Ovary (tissue), 9 donors: ENCODE results near the gene KLHL2. TPM values are rescaled to one million over a fixed set of nuclear protein-coding genes. Genes with fewer than 3 reads are reported as not detected.

ENCODE experiments used
- DNase-seq, 5 donors: peaks; one replicate each; pipeline ENCODE4 v3.0.0-alpha.2; 2019 to 2020
- H3K27ac ChIP-seq, 2 donors: fragments of 200-600 bp; one replicate each; pipeline versions ENCODE4 v1.5.1 to v1.8.0; 2019 to 2022
- H3K27me3 ChIP-seq: fragments of 200-600 bp; one replicate; pipeline ENCODE4 v1.8.0; 2022
- H3K36me3 ChIP-seq: fragments of 200-600 bp; sonication (generic); one replicate; pipeline ENCODE4 v1.5.1; 2019
- H3K4me1 ChIP-seq: one replicate; pipeline ENCODE4 v1.8.1; 2013; ENCODE audit warnings: mild to moderate bottlenecking, moderate library complexity; ENCODE audit not compliant: insufficient read depth
- H3K4me3 ChIP-seq: fragments of 200-600 bp; sonication (generic); one replicate; pipeline ENCODE4 v1.5.1; 2017
- H3K9me3 ChIP-seq, 2 donors: fragments of 200-600 bp in 1 of 2; sonication (generic) in 1 of 2; one replicate each; pipeline versions ENCODE4 v1.5.1 to v1.8.1; 2013 to 2019; ENCODE audit warnings: mild to moderate bottlenecking in 1 of 2, moderate library complexity in 1 of 2
- CTCF ChIP-seq, 3 donors: fragments of 450-650 bp in 2 of 3; fragments of 200-600 bp in 1 of 3; IDR thresholded peaks; one replicate each; pipeline versions ENCODE4 v1.5.1 to v1.8.0; 2016 to 2022; ENCODE audit warnings: antibody characterized with exemption in 3 of 3, mild to moderate bottlenecking in 1 of 3
- EP300 ChIP-seq: sonication (generic); formaldehyde crosslinking; IDR thresholded peaks from one replicate; pipeline ENCODE4 v1.6.1; 2017; ENCODE audit warnings: antibody characterized with exemption
- POLR2A ChIP-seq: fragments of 450-650 bp; IDR thresholded peaks from one replicate; pipeline ENCODE4 v1.6.1; 2017; ENCODE audit warnings: antibody characterized with exemption, mild to moderate bottlenecking, moderate library complexity
- WGBS, 3 donors: extraction: QIAGEN DNeasy Blood & Tissue Kit in 1 of 3; methylation state at CpG; one replicate each; pipeline versions ENCODE4 v1.1.5 to v1.1.7; 2013 to 2017; 5-methylcytosine and 5-hydroxymethylcytosine counted together
- intact Hi-C, 4 donors: fragments of 100-400 bp; cut with DNase I; formaldehyde crosslinking; loops; one replicate each; pipeline versions ENCODE4 v1.11.0 to v1.15.1; 2022 to 2023
- polyA plus RNA-seq, 2 donors: library from polyadenylated mRNA; stranded (reverse); fragments of 200-250 nt in 1 of 2; fragments of 350-450 nt in 1 of 2; fragmentation: Illumina TruSeq in 1 of 2; extraction: RNeasy Lipid Tissue Mini Kit (QIAGEN cat#74804) in 1 of 2; gene quantifications; one replicate each; pipeline ENCODE4 v1.2.3, GENCODE V29; 2013 to 2014
- total RNA-seq, 7 donors: library from RNA; depleted of rRNA in 2 of 7; stranded (reverse); fragments of >200 nt in 2 of 7; fragmentation: NEBNext Ultra II Directional in 3 of 7; extraction: Animal tissue kit (Norgen Biotek cat#: 25700) in 3 of 7; gene quantifications; one replicate each; pipeline versions ENCODE4 v1.1.0 to v1.2.4, GENCODE V29; 2016 to 2023
- donor health status: DM: no; HTN: no; CAD: no; lungs with moderate emphysema.
- donor health status: DM: no; HTN: no; CAD: no.
- donor health status: Bipolar disorder and iron deficiency.
- donor health status: DM: yes; HTN: yes; CAD: no.
- donor health status: DM: no; HTN: no; CAD: no.
- donor health status: DM: yes; HTN: yes; CAD: no.

The KLHL2 gene
- total and polyA plus RNA-seq, 9 donors = 7.2 to 19.3 (median 11.4) TPM

- no peaks in the 10 kb centered on the region for H3K9me3 ChIP-seq
- TF ChIP-seq POLR2A (no peak), CTCF (IDR thresholded peaks at IDR 0.05) (no peak), EP300 (no peak)
- 0 to 6% (median 0%) methylated on average over 1 of the region's 1 CpG for WGBS, 3 donors
- no peak overlapping the region for H3K4me3 ChIP-seq
- H3K27ac ChIP-seq = no peak overlapping the region
- intact Hi-C loops = no loop called here
- H3K27me3 ChIP-seq = no peaks in the 10 kb centered on the region
- H3K36me3 ChIP-seq = no peaks in the 10 kb centered on the region
- no peak for DNase-seq
- H3K4me1 ChIP-seq = no peaks in the 10 kb centered on the region
These were observed 94.5 kb downstream of the KLHL2 start for GRCh38 chr4:165301833-165302232.

- Histone ChIP-seq H3K4me1 (no peaks in the 10 kb centered on the region), H3K9me3 (no peaks in the 10 kb centered on the region), H3K27me3 (no peaks in the 10 kb centered on the region), H3K27ac (no peak overlapping the region), H3K4me3 (no peak overlapping the region), H3K36me3 (no peaks in the 10 kb centered on the region)
- no peak for DNase-seq
- 96 to 100% (median 99%) methylated on average over 1 of the region's 1 CpG for WGBS, 3 donors
- intact Hi-C loops = no loop called here
- no peak for TF ChIP-seq POLR2A
- no peak for TF ChIP-seq EP300
- no peak for TF ChIP-seq CTCF (IDR thresholded peaks at IDR 0.05)
These were observed 95.3 kb downstream of the KLHL2 start for GRCh38 chr4:165302658-165303057.

GRCh38 chr4:165308166-165308565 is 100.8 kb downstream of the KLHL2 start:
- 88 to 97% (median 95%) methylated on average over 1 of the region's 1 CpG for WGBS, 3 donors
- no peak overlapping the region for H3K27ac ChIP-seq
- TF ChIP-seq CTCF (IDR thresholded peaks at IDR 0.05) (no peak), POLR2A (no peak), EP300 (no peak)
- H3K36me3 ChIP-seq = no peaks in the 10 kb centered on the region
- no peak for DNase-seq
- H3K4me1 ChIP-seq = no peaks in the 10 kb centered on the region
- intact Hi-C loops = no loop called here
- H3K27me3 ChIP-seq = no peaks in the 10 kb centered on the region
- H3K9me3 ChIP-seq = no peaks in the 10 kb centered on the region
- H3K4me3 ChIP-seq = no peak overlapping the region

- Histone ChIP-seq H3K4me1 (no peaks in the 10 kb centered on the region), H3K36me3 (no peaks in the 10 kb centered on the region), H3K27ac (no peak overlapping the region), H3K27me3 (no peaks in the 10 kb centered on the region), H3K4me3 (no peak overlapping the region), H3K9me3 (no peaks in the 10 kb centered on the region)
- intact Hi-C loops = no loop called here
- TF ChIP-seq POLR2A (no peak), CTCF (IDR thresholded peaks at IDR 0.05) (no peak), EP300 (no peak)
- DNase-seq = no peak
- 77 to 87% (median 86%) methylated on average over 2 of the region's 2 CpGs for WGBS, 3 donors
These were observed 101.2 kb downstream of the KLHL2 start for GRCh38 chr4:165308606-165309005.

- Histone ChIP-seq H3K4me1 (no peaks in the 10 kb centered on the region), H3K4me3 (no peak overlapping the region), H3K27me3 (no peaks in the 10 kb centered on the region), H3K9me3 (no peaks in the 10 kb centered on the region), H3K36me3 (no peaks in the 10 kb centered on the region), H3K27ac (no peak overlapping the region)
- 95 to 98% (median 97%) methylated on average over 4 of the region's 4 CpGs for WGBS, 3 donors
- intact Hi-C loops = no loop called here
- no peak for TF ChIP-seq EP300
- no peak for TF ChIP-seq POLR2A
- no peak for TF ChIP-seq CTCF (IDR thresholded peaks at IDR 0.05)
- no peak for DNase-seq
These were observed 102.1 kb downstream of the KLHL2 start for GRCh38 chr4:165309456-165309855.
